Ovary (tissue), 9 donors: ENCODE results near the gene SMDT1. TPM values are rescaled to one million over a fixed set of nuclear protein-coding genes. Genes with fewer than 3 reads are reported as not detected.
A peak's percentile ranks its signal among the peaks of the same experiment; 100 is the strongest.

ENCODE experiments used
- DNase-seq, 5 donors: peaks; one replicate each; pipeline ENCODE4 v3.0.0-alpha.2; 2019 to 2020
- H3K27ac ChIP-seq, 2 donors: fragments of 200-600 bp; one replicate each; pipeline versions ENCODE4 v1.5.1 to v1.8.0; 2019 to 2022
- H3K27me3 ChIP-seq: fragments of 200-600 bp; one replicate; pipeline ENCODE4 v1.8.0; 2022
- H3K36me3 ChIP-seq: fragments of 200-600 bp; sonication (generic); one replicate; pipeline ENCODE4 v1.5.1; 2019
- H3K4me1 ChIP-seq: one replicate; pipeline ENCODE4 v1.8.1; 2013; ENCODE audit warnings: mild to moderate bottlenecking, moderate library complexity; ENCODE audit not compliant: insufficient read depth
- H3K4me3 ChIP-seq: fragments of 200-600 bp; sonication (generic); one replicate; pipeline ENCODE4 v1.5.1; 2017
- H3K9me3 ChIP-seq, 2 donors: fragments of 200-600 bp in 1 of 2; sonication (generic) in 1 of 2; one replicate each; pipeline versions ENCODE4 v1.5.1 to v1.8.1; 2013 to 2019; ENCODE audit warnings: mild to moderate bottlenecking in 1 of 2, moderate library complexity in 1 of 2
- CTCF ChIP-seq, 3 donors: fragments of 450-650 bp in 2 of 3; fragments of 200-600 bp in 1 of 3; IDR thresholded peaks; one replicate each; pipeline versions ENCODE4 v1.5.1 to v1.8.0; 2016 to 2022; ENCODE audit warnings: antibody characterized with exemption in 3 of 3, mild to moderate bottlenecking in 1 of 3
- EP300 ChIP-seq: sonication (generic); formaldehyde crosslinking; IDR thresholded peaks from one replicate; pipeline ENCODE4 v1.6.1; 2017; ENCODE audit warnings: antibody characterized with exemption
- POLR2A ChIP-seq: fragments of 450-650 bp; IDR thresholded peaks from one replicate; pipeline ENCODE4 v1.6.1; 2017; ENCODE audit warnings: antibody characterized with exemption, mild to moderate bottlenecking, moderate library complexity
- WGBS, 3 donors: extraction: QIAGEN DNeasy Blood & Tissue Kit in 1 of 3; methylation state at CpG; one replicate each; pipeline versions ENCODE4 v1.1.5 to v1.1.7; 2013 to 2017; 5-methylcytosine and 5-hydroxymethylcytosine counted together
- intact Hi-C, 4 donors: fragments of 100-400 bp; cut with DNase I; formaldehyde crosslinking; loops; one replicate each; pipeline versions ENCODE4 v1.11.0 to v1.15.1; 2022 to 2023
- polyA plus RNA-seq, 2 donors: library from polyadenylated mRNA; stranded (reverse); fragments of 200-250 nt in 1 of 2; fragments of 350-450 nt in 1 of 2; fragmentation: Illumina TruSeq in 1 of 2; extraction: RNeasy Lipid Tissue Mini Kit (QIAGEN cat#74804) in 1 of 2; gene quantifications; one replicate each; pipeline ENCODE4 v1.2.3, GENCODE V29; 2013 to 2014
- total RNA-seq, 7 donors: library from RNA; depleted of rRNA in 2 of 7; stranded (reverse); fragments of >200 nt in 2 of 7; fragmentation: NEBNext Ultra II Directional in 3 of 7; extraction: Animal tissue kit (Norgen Biotek cat#: 25700) in 3 of 7; gene quantifications; one replicate each; pipeline versions ENCODE4 v1.1.0 to v1.2.4, GENCODE V29; 2016 to 2023
- donor health status: DM: no; HTN: no; CAD: no; lungs with moderate emphysema.
- donor health status: DM: no; HTN: no; CAD: no.
- donor health status: Bipolar disorder and iron deficiency.
- donor health status: DM: yes; HTN: yes; CAD: no.
- donor health status: DM: no; HTN: no; CAD: no.
- donor health status: DM: yes; HTN: yes; CAD: no.

Gene SMDT1
- total and polyA plus RNA-seq, 9 donors: 26.3 to 287 (median 130) TPM

- H3K4me3 ChIP-seq: no peak overlapping the region
- H3K36me3 ChIP-seq: no peaks in the 10 kb centered on the region
- intact Hi-C loops: no loop called here
- TF ChIP-seq POLR2A (no peak), EP300 (no peak), CTCF (IDR thresholded peaks at IDR 0.05) (no peak)
- H3K9me3 ChIP-seq: no peaks in the 10 kb centered on the region
- DNase-seq: peak in 1 of 5 donors; percentile 16
- WGBS, 3 donors: 80 to 88% (median 81%) methylated on average over 8 of the region's 8 CpGs
- H3K27me3 ChIP-seq: no peaks in the 10 kb centered on the region
- peaks cover 5% of the 10 kb centered on the region for H3K4me1 ChIP-seq
- no peak overlapping the region for H3K27ac ChIP-seq
These were observed 6.7 kb upstream of the SMDT1 start for GRCh38 chr22:42072606-42073330.

GRCh38 chr22:42073621-42074041 is 5.9 kb upstream of the SMDT1 start:
- DNase-seq: peak in 2 of 5 donors; percentile 29 to 38
- Histone ChIP-seq H3K36me3 (no peaks in the 10 kb centered on the region), H3K9me3 (no peaks in the 10 kb centered on the region), H3K4me3 (peak overlapping the region; percentile 66), H3K4me1 (peaks cover 6% of the 10 kb centered on the region), H3K27ac (peak overlapping the region; percentile 76 to 84), H3K27me3 (no peaks in the 10 kb centered on the region)
- 21 to 46% (median 23%) methylated on average over 14 of the region's 14 CpGs for WGBS, 3 donors
- intact Hi-C loops: no loop called here
- TF ChIP-seq CTCF (IDR thresholded peaks at IDR 0.05) (no peak), EP300 (no peak), POLR2A (no peak)

GRCh38 chr22:42074132-42074811 is 5.2 kb upstream of the SMDT1 start, which contains the start of gene PHETA2:
Gene PHETA2, plus strand, starts transcription at chr22:42074248. Its CDS starts 3,046 bp downstream, at chr22:42077294.
- 1% methylated on average over 34 to 55 of the region's 55 CpGs for WGBS, 3 donors
- no peaks in the 10 kb centered on the region for H3K27me3 ChIP-seq
- H3K4me1 ChIP-seq: peaks cover 7% of the 10 kb centered on the region
- no peaks in the 10 kb centered on the region for H3K9me3 ChIP-seq
- intact Hi-C loops: no loop called here
- no peaks in the 10 kb centered on the region for H3K36me3 ChIP-seq
- peak within 1 kb of the TSS; percentile 66 for H3K4me3 ChIP-seq
- peak; percentile 57 to 76 (median 67) for DNase-seq
- peak in 2 of 3 donors; percentile 17 to 45 for TF ChIP-seq CTCF (IDR thresholded peaks at IDR 0.05)
- no peak for TF ChIP-seq POLR2A
- TF ChIP-seq EP300: no peak
- H3K27ac ChIP-seq: peak within 1 kb of the TSS; percentile 76 to 84

- WGBS, 3 donors: 48 to 50% (median 49%) methylated on average over 9 of the region's 9 CpGs
- Histone ChIP-seq H3K27ac (peak overlapping the region; percentile 76 to 84), H3K36me3 (no peaks in the 10 kb centered on the region), H3K9me3 (no peaks in the 10 kb centered on the region), H3K27me3 (no peaks in the 10 kb centered on the region), H3K4me1 (peaks cover 7% of the 10 kb centered on the region), H3K4me3 (peak overlapping the region; percentile 66)
- intact Hi-C loops: no loop called here
- DNase-seq: no peak
- no peak for TF ChIP-seq CTCF (IDR thresholded peaks at IDR 0.05)
- TF ChIP-seq EP300: no peak
- TF ChIP-seq POLR2A: no peak
These were observed 4.4 kb upstream of the SMDT1 start for GRCh38 chr22:42074846-42075676.
